ENCODE results near the gene AKR1B1.

The AKR1B1 gene

GRCh38 chr7:134428942-134429341, 30.0 kb downstream of the AKR1B1 start:
- no peak overlapping the region for H3K27ac ChIP-seq
- DNase-seq (ENCODE audit: low read depth, low spot score): no peak

GRCh38 chr7:134427896-134428295, 31.0 kb downstream of the AKR1B1 start:
- DNase-seq (ENCODE audit: low read depth, low spot score): no peak
- H3K27ac ChIP-seq: no peak overlapping the region

- H3K27ac ChIP-seq: no peak overlapping the region
- no peak for DNase-seq (ENCODE audit: low read depth, low spot score)
Measured at GRCh38 chr7:134425777-134426176, 33.1 kb downstream of the AKR1B1 start.

DNA sequence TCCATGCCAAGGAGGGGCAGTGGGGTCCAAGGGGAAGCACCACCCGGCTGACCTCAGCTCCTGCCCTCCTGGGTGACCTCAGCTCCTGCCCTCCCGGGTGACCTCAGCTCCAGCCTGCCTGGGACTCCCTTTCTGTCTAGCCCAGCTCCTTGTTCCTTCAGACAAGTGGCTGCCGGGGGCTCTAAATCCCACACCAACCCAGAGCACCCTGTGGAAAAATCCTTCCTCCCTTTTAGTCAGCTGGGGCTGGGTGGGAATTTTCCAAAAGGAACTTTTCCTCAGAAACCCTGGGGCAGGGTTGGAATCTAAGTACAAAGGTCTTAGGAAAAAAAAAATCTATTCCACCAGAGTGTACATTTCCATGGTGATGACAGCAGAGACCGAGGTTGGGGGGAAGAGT, 36.3 kb downstream of the AKR1B1 start:
- no peak overlapping the region for H3K27ac ChIP-seq
- DNase-seq (ENCODE audit: low read depth, low spot score): no peak

GRCh38 chr7:134422008-134422407, 36.9 kb downstream of the AKR1B1 start:
- DNase-seq (ENCODE audit: low read depth, low spot score): no peak
- H3K27ac ChIP-seq: no peak overlapping the region

- DNase-seq (ENCODE audit: low read depth, low spot score): no peak
- no peak overlapping the region for H3K27ac ChIP-seq
Measured at GRCh38 chr7:134420424-134421125, 38.3 kb downstream of the AKR1B1 start.

GRCh38 chr7:134419875-134420274, 39.0 kb downstream of the AKR1B1 start:
- no peak for DNase-seq (ENCODE audit: low read depth, low spot score)
- H3K27ac ChIP-seq: no peak overlapping the region

- no peak for DNase-seq (ENCODE audit: low read depth, low spot score)
- H3K27ac ChIP-seq: no peak overlapping the region
Measured at GRCh38 chr7:134419085-134419484, 39.8 kb downstream of the AKR1B1 start.

GRCh38 chr7:134415700-134416099, 43.2 kb downstream of the AKR1B1 start:
- H3K27ac ChIP-seq: no peak overlapping the region
- DNase-seq (ENCODE audit: low read depth, low spot score): no peak

GRCh38 chr7:134414109-134414508, 44.8 kb downstream of the AKR1B1 start:
- DNase-seq (ENCODE audit: low read depth, low spot score): no peak
- H3K27ac ChIP-seq: no peak overlapping the region

GRCh38 chr7:134407311-134407710, 51.6 kb downstream of the AKR1B1 start:
- no peak overlapping the region for H3K27ac ChIP-seq
- no peak for DNase-seq (ENCODE audit: low read depth, low spot score)

DNA sequence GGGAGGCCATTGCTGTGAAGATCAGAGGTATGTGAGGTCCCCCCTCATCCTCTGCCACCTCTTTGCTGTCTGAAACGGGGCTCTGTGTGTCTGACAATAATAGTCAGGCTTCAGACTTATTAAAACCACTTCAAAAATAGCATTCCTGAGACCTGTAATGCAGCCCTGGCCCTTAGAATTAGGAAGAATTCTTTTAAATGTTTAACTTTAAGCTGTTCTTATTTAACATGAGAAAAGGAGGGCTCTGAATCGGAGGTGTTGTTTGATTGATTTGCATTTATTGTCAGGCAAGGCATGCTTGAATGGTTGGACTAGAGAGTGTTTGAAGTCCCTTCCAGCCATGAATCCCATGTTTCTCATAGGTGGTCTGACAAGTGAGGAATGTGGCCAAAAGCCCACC, 52.5 kb downstream of the AKR1B1 start:
- H3K27ac ChIP-seq: no peak overlapping the region
- no peak for DNase-seq (ENCODE audit: low read depth, low spot score)

GRCh38 chr7:134405299-134405698, 53.6 kb downstream of the AKR1B1 start:
- H3K27ac ChIP-seq: no peak overlapping the region
- no peak for DNase-seq (ENCODE audit: low read depth, low spot score)

DNA sequence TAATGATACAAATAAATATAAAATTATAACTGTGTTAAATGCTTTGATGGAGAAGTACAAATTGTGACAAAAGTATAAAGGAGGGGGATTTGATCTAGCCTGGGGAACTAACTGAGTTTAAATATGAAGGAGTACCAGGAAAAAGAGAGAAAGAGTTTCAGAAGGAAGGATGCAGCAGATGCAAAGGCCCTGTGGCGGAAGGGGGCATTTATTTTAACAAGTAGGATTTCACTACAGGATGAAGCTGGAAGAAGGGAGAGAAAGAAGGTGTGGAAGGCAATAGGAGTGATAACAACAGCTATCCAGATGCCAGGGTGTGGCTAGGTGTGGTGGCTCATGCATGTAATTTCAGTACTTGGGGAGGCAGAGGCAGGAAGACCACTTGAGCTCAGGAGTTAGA, 55.8 kb downstream of the AKR1B1 start:
- DNase-seq (ENCODE audit: low read depth, low spot score): no peak
- H3K27ac ChIP-seq: no peak overlapping the region

- DNase-seq (ENCODE audit: low read depth, low spot score): no peak
- H3K27ac ChIP-seq: no peak overlapping the region
Measured at GRCh38 chr7:134400859-134401258, 58.0 kb downstream of the AKR1B1 start.

- no peak for DNase-seq (ENCODE audit: low read depth, low spot score)
- H3K27ac ChIP-seq: no peak overlapping the region
Measured at GRCh38 chr7:134396031-134396430, 62.9 kb downstream of the AKR1B1 start.

- no peak overlapping the region for H3K27ac ChIP-seq
- DNase-seq (ENCODE audit: low read depth, low spot score): no peak
Measured at GRCh38 chr7:134395604-134396003, 63.3 kb downstream of the AKR1B1 start.

DNA sequence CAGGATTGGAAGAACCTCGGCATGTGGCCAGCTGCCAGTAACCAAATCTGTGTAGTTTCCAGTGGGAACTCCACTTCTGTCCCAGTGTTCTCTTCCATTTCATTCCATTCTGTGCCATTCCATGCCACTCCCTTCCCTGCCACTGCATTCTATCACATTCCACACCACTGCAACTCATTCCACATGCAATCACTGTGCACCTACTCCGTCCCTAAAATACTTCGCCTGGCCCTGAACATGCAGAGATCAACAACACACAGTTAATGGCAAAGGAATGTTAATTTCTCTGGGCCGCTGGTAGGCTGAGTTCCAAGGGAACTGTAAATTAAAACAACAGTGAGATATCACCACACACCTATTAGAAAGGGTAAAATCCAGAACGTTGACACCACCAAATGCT, 64.8 kb downstream of the AKR1B1 start:
- H3K27ac ChIP-seq: no peak overlapping the region
- DNase-seq (ENCODE audit: low read depth, low spot score): no peak
